Measurements from ENCODE around the gene IMPG2.

The IMPG2 gene

DNA sequence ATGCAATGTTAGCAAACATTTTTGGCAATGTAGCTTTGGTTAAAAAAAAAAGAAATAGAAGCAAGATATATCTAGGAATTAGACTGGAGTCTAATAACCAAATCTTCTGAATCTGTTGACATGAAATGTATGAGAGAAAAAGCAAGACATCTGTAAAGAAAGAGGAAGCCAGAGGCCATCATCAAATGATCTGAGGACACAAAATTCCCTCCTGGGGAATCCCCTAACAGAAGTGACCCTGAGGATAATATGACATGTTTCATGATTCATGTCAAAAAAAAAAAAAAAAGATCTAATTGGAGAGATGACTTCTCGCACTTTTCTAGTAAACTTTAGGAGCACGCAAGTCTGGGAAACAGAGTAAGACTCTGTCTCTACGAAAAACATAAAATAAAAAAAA lies 70.9 kb downstream of the IMPG2 start:
- Histone ChIP-seq H3K27ac (ENCODE audit: extremely low read depth, low read depth, low read length) (no peak overlapping the region), H3K9me3 (ENCODE audit: control insufficient read depth, insufficient read depth, low read depth, low read length) (no peaks in the 10 kb centered on the region), H3K4me1 (ENCODE audit: control insufficient read depth, insufficient read depth, low read length) (no peaks in the 10 kb centered on the region), H3K4me3 (ENCODE audit: low read depth, low read length) (no peak overlapping the region), H3K36me3 (ENCODE audit: control insufficient read depth in 2 of 2, insufficient read depth in 1 of 2, low read length in 2 of 2) (no peaks in the 10 kb centered on the region)
- POLR2A ChIA-PET, result no interaction called here
- CTCF ChIA-PET, result no interaction called here
- TF ChIP-seq, protein P1, sequence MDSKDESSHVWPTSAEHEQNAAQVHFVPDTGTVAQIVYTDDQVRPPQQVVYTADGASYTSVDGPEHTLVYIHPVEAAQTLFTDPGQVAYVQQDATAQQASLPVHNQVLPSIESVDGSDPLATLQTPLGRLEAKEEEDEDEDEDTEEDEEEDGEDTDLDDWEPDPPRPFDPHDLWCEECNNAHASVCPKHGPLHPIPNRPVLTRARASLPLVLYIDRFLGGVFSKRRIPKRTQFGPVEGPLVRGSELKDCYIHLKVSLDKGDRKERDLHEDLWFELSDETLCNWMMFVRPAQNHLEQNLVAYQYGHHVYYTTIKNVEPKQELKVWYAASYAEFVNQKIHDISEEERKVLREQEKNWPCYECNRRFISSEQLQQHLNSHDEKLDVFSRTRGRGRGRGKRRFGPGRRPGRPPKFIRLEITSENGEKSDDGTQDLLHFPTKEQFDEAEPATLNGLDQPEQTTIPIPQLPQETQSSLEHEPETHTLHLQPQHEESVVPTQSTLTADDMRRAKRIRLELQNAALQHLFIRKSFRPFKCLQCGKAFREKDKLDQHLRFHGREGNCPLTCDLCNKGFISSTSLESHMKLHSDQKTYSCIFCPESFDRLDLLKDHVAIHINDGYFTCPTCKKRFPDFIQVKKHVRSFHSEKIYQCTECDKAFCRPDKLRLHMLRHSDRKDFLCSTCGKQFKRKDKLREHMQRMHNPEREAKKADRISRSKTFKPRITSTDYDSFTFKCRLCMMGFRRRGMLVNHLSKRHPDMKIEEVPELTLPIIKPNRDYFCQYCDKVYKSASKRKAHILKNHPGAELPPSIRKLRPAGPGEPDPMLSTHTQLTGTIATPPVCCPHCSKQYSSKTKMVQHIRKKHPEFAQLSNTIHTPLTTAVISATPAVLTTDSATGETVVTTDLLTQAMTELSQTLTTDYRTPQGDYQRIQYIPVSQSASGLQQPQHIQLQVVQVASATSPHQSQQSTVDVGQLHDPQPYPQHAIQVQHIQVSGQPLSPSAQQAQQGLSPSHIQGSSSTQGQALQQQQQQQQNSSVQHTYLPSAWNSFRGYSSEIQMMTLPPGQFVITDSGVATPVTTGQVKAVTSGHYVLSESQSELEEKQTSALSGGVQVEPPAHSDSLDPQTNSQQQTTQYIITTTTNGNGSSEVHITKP (tag by site-specific recombination; IDR thresholded peaks at IDR 0.05), result no peak
- TF ChIP-seq, protein P2, sequence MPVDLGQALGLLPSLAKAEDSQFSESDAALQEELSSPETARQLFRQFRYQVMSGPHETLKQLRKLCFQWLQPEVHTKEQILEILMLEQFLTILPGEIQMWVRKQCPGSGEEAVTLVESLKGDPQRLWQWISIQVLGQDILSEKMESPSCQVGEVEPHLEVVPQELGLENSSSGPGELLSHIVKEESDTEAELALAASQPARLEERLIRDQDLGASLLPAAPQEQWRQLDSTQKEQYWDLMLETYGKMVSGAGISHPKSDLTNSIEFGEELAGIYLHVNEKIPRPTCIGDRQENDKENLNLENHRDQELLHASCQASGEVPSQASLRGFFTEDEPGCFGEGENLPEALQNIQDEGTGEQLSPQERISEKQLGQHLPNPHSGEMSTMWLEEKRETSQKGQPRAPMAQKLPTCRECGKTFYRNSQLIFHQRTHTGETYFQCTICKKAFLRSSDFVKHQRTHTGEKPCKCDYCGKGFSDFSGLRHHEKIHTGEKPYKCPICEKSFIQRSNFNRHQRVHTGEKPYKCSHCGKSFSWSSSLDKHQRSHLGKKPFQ (tag by site-specific recombination; IDR thresholded peaks at IDR 0.05), result no peak
- TF ChIP-seq ZNF239 (tag by site-specific recombination; IDR thresholded peaks at IDR 0.05) (no peak), ZSCAN30 (tag by site-specific recombination; IDR thresholded peaks at IDR 0.05) (no peak), GFI1B (tag by site-specific recombination; IDR thresholded peaks at IDR 0.05) (no peak), ZNF221 (tag by site-specific recombination; IDR thresholded peaks at IDR 0.05; ENCODE audit: borderline replicate concordance) (no peak), KLF7 (tag by site-specific recombination; IDR thresholded peaks at IDR 0.05; ENCODE audit: borderline replicate concordance) (no peak)
- TF ChIP-seq, protein P3, sequence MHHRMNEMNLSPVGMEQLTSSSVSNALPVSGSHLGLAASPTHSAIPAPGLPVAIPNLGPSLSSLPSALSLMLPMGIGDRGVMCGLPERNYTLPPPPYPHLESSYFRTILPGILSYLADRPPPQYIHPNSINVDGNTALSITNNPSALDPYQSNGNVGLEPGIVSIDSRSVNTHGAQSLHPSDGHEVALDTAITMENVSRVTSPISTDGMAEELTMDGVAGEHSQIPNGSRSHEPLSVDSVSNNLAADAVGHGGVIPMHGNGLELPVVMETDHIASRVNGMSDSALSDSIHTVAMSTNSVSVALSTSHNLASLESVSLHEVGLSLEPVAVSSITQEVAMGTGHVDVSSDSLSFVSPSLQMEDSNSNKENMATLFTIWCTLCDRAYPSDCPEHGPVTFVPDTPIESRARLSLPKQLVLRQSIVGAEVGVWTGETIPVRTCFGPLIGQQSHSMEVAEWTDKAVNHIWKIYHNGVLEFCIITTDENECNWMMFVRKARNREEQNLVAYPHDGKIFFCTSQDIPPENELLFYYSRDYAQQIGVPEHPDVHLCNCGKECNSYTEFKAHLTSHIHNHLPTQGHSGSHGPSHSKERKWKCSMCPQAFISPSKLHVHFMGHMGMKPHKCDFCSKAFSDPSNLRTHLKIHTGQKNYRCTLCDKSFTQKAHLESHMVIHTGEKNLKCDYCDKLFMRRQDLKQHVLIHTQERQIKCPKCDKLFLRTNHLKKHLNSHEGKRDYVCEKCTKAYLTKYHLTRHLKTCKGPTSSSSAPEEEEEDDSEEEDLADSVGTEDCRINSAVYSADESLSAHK (tag by site-specific recombination; IDR thresholded peaks at IDR 0.05), result no peak
- TF ChIP-seq, protein P4, sequence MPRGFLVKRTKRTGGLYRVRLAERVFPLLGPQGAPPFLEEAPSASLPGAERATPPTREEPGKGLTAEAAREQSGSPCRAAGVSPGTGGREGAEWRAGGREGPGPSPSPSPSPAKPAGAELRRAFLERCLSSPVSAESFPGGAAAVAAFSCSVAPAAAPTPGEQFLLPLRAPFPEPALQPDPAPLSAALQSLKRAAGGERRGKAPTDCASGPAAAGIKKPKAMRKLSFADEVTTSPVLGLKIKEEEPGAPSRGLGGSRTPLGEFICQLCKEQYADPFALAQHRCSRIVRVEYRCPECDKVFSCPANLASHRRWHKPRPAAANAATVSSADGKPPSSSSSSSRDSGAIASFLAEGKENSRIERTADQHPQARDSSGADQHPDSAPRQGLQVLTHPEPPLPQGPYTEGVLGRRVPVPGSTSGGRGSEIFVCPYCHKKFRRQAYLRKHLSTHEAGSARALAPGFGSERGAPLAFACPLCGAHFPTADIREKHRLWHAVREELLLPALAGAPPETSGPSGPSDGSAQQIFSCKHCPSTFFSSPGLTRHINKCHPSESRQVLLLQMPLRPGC (tag by site-specific recombination; IDR thresholded peaks at IDR 0.05), result no peak
- TF ChIP-seq, protein P5, sequence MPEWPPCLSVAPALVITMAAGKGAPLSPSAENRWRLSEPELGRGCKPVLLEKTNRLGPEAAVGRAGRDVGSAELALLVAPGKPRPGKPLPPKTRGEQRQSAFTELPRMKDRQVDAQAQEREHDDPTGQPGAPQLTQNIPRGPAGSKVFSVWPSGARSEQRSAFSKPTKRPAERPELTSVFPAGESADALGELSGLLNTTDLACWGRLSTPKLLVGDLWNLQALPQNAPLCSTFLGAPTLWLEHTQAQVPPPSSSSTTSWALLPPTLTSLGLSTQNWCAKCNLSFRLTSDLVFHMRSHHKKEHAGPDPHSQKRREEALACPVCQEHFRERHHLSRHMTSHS (tag by site-specific recombination; IDR thresholded peaks at IDR 0.05), result no peak

DNA sequence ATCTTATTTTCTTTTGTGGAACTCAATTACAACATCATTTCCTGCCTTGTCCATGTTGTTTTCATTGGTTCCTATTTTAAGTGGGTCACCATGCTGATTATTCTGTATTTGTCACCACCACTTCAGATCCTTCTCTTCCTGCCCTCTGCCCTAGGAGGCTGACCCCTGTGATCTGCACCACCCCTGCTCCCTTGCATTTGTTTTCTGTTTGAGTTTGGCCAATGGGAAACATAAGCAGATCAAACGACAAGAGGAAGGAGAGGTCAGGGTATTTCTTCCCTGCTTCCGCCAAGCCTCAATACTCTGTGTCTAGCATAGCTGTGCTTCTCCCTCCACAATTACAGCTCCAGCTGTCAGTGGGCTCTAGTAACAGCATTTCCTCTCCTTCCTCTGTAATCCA lies 71.6 kb downstream of the IMPG2 start:
- CTCF ChIA-PET, result no interaction called here
- H3K27ac ChIP-seq (ENCODE audit: extremely low read depth, low read depth, low read length), result no peak overlapping the region
- no peaks in the 10 kb centered on the region for H3K36me3 ChIP-seq (ENCODE audit: control insufficient read depth in 2 of 2, insufficient read depth in 1 of 2, low read length in 2 of 2)
- H3K4me1 ChIP-seq (ENCODE audit: control insufficient read depth, insufficient read depth, low read length), result no peaks in the 10 kb centered on the region
- H3K9me3 ChIP-seq (ENCODE audit: control insufficient read depth, insufficient read depth, low read depth, low read length), result no peaks in the 10 kb centered on the region
- POLR2A ChIA-PET, result no interaction called here
- no peak overlapping the region for H3K4me3 ChIP-seq (ENCODE audit: low read depth, low read length)
- TF ChIP-seq ZBTB20 (tag by site-specific recombination; IDR thresholded peaks at IDR 0.05), result no peak
- TF ChIP-seq, protein P6, sequence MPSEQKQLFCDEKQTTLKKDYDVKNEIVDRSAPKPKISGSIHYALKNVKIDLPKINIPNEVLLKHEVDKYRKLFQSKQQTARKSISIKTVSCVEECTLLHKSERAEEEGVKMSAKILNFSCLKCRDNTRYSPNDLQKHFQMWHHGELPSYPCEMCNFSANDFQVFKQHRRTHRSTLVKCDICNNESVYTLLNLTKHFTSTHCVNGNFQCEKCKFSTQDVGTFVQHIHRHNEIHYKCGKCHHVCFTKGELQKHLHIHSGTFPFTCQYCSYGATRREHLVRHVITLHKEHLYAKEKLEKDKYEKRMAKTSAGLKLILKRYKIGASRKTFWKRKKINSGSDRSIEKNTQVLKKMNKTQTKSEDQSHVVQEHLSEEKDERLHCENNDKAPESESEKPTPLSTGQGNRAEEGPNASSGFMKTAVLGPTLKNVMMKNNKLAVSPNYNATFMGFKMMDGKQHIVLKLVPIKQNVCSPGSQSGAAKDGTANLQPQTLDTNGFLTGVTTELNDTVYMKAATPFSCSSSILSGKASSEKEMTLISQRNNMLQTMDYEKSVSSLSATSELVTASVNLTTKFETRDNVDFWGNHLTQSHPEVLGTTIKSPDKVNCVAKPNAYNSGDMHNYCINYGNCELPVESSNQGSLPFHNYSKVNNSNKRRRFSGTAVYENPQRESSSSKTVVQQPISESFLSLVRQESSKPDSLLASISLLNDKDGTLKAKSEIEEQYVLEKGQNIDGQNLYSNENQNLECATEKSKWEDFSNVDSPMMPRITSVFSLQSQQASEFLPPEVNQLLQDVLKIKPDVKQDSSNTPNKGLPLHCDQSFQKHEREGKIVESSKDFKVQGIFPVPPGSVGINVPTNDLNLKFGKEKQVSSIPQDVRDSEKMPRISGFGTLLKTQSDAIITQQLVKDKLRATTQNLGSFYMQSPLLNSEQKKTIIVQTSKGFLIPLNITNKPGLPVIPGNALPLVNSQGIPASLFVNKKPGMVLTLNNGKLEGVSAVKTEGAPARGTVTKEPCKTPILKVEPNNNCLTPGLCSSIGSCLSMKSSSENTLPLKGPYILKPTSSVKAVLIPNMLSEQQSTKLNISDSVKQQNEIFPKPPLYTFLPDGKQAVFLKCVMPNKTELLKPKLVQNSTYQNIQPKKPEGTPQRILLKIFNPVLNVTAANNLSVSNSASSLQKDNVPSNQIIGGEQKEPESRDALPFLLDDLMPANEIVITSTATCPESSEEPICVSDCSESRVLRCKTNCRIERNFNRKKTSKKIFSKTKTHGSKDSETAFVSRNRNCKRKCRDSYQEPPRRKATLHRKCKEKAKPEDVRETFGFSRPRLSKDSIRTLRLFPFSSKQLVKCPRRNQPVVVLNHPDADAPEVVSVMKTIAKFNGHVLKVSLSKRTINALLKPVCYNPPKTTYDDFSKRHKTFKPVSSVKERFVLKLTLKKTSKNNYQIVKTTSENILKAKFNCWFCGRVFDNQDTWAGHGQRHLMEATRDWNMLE (tag by site-specific recombination; conservative IDR thresholded peaks at IDR 0.05; ENCODE audit: low read depth), result no peak
- TF ChIP-seq, protein P3 (tag by site-specific recombination; IDR thresholded peaks at IDR 0.05), result no peak

All from HEK293 (cell line).